H1 (cell line): ENCODE data around the gene FAM162A. TPM values are rescaled to one million over a fixed set of nuclear protein-coding genes. Genes with fewer than 3 reads are reported as not detected.

Source experiments
- CTCF ChIA-PET: fragments of 300-600 bp; sonication (Branson Sonifier 250); formaldehyde crosslinking; loops from one replicate; lab custom pipeline; 2021; ENCODE audit not compliant: partially characterized antibody; lab: Charles Lee
- POLR2A ChIA-PET: fragments of 300-600 bp; sonication (Branson Sonifier 250); formaldehyde crosslinking; loops from one replicate; lab custom pipeline; 2021; ENCODE audit warnings: inconsistent platforms; ENCODE audit not compliant: partially characterized antibody; lab: Charles Lee
- DNase-seq, 2 experiments: peaks; one replicate each; pipeline versions ENCODE4 v3.0.0 to v3.0.0-alpha.2; 2010 to 2022; ENCODE audit warnings: low spot score in 2 of 2, low read depth in 1 of 2, mixed read lengths in 1 of 2
- FAIRE-seq: peaks from 2 replicates; lab custom pipeline; 2011; peaks lifted over from hg19 to GRCh38; lab: Jason Lieb, UNC
- H2AFZ ChIP-seq: 2 replicates; pipeline ENCODE4 v1.8.1; 2012; ENCODE audit warnings: low read length, inconsistent platforms
- H2AK5ac ChIP-seq: 2 replicates; pipeline ENCODE4 v1.6.1; 2013; ENCODE audit warnings: low read depth, low read length
- H2BK120ac ChIP-seq: replicated peaks from 2 replicates; pipeline ENCODE3; 2013; ENCODE audit warnings: low read depth, low read length, inconsistent platforms
- H2BK12ac ChIP-seq: 2 replicates; pipeline ENCODE4 v1.6.1; 2013; ENCODE audit warnings: low read depth, low read length
- H2BK15ac ChIP-seq: 2 replicates; pipeline ENCODE4 v1.6.1; 2013; ENCODE audit warnings: low read length
- H2BK20ac ChIP-seq: 2 replicates; pipeline ENCODE4 v1.6.1; 2013; ENCODE audit warnings: low read length
- H2BK5ac ChIP-seq: 2 replicates; pipeline ENCODE4 v1.6.1; 2013; ENCODE audit warnings: low read depth, low read length
- H3K14ac ChIP-seq: 2 replicates; pipeline ENCODE4 v1.6.1; 2013; ENCODE audit warnings: inconsistent platforms; ENCODE audit not compliant: insufficient read length
- H3K18ac ChIP-seq: 2 replicates; pipeline ENCODE4 v1.6.1; 2013; ENCODE audit warnings: low read length; ENCODE audit errors: extremely low read depth
- H3K23ac ChIP-seq: 2 replicates; pipeline ENCODE4 v1.6.1; 2013; ENCODE audit warnings: inconsistent platforms; ENCODE audit not compliant: insufficient read length
- H3K23me2 ChIP-seq: 2 replicates; pipeline ENCODE4 v1.6.1; 2013; ENCODE audit warnings: low read depth, low read length
- H3K27ac ChIP-seq: 2 replicates; pipeline ENCODE4 v1.6.1; 2011; ENCODE audit warnings: low read depth, low read length, inconsistent platforms
- H3K27me3 ChIP-seq, 4 experiments: replicated peaks in 1 of 4; 1 replicate in 1 of 4; 2 replicates in 3 of 4; pipeline versions ENCODE4 v1.6.1 to v1.8.1; 2011 to 2013; ENCODE audit warnings: low read length in 3 of 4, mild to moderate bottlenecking in 3 of 4, inconsistent platforms in 2 of 4, mixed read lengths in 2 of 4, moderate library complexity in 1 of 4; ENCODE audit not compliant: control insufficient read depth in 3 of 4, insufficient read depth in 3 of 4; ENCODE audit errors: extremely low read depth in 1 of 4
- H3K36me3 ChIP-seq, 4 experiments: 2 replicates each; pipeline versions ENCODE4 v1.6.1 to v1.8.1; 2011 to 2013; ENCODE audit warnings: mild to moderate bottlenecking in 4 of 4, low read length in 3 of 4, moderate library complexity in 2 of 4, control low read depth in 1 of 4, inconsistent platforms in 1 of 4; ENCODE audit not compliant: insufficient read depth in 4 of 4, control insufficient read depth in 2 of 4
- H3K4ac ChIP-seq: replicated peaks from 2 replicates; pipeline ENCODE3; 2013; ENCODE audit warnings: low read length, low read depth, mixed read lengths, inconsistent platforms; ENCODE audit not compliant: insufficient read length
- H3K4me1 ChIP-seq, 4 experiments: replicated peaks in 1 of 4; 1 replicate in 1 of 4; 2 replicates in 3 of 4; pipeline versions ENCODE4 v1.6.1 to v1.8.1; 2011 to 2013; ENCODE audit warnings: low read length in 3 of 4, inconsistent platforms in 2 of 4, mixed read lengths in 1 of 4; ENCODE audit not compliant: insufficient read depth in 4 of 4, control insufficient read depth in 3 of 4
- H3K4me2 ChIP-seq, 2 experiments: 2 replicates each; pipeline versions ENCODE4 v1.6.1 to v1.8.1; 2011 to 2013; ENCODE audit warnings: low read depth in 2 of 2, low read length in 2 of 2, control low read depth in 1 of 2, inconsistent platforms in 1 of 2, mild to moderate bottlenecking in 1 of 2; ENCODE audit not compliant: insufficient read depth in 1 of 2
- H3K4me3 ChIP-seq, 4 experiments: fragments of 200-600, 300-600 bp in 1 of 4; sonication (generic), shearing (Covaris generic), sonication (Bioruptor Twin) in 1 of 4; 2 replicates each; pipeline versions ENCODE4 v1.5.1 to v1.8.1; 2011 to 2016; ENCODE audit warnings: low read length in 4 of 4, low read depth in 3 of 4, control low read depth in 2 of 4, inconsistent platforms in 2 of 4, mild to moderate bottlenecking in 2 of 4, mixed read lengths in 1 of 4, moderate library complexity in 1 of 4; ENCODE audit not compliant: insufficient read depth in 2 of 4; ENCODE audit errors: extremely low read depth in 1 of 4
- H3K56ac ChIP-seq: replicated peaks from 2 replicates; pipeline ENCODE3; 2013; ENCODE audit warnings: low read depth, mild to moderate bottlenecking, mixed read lengths, low read length, inconsistent platforms; ENCODE audit not compliant: insufficient read length
- H3K79me1 ChIP-seq: 2 replicates; pipeline ENCODE4 v1.6.1; 2013; ENCODE audit warnings: low read depth, low read length, control low read depth
- H3K79me2 ChIP-seq, 2 experiments: 2 replicates each; pipeline versions ENCODE4 v1.6.1 to v1.8.1; 2012 to 2013; ENCODE audit warnings: low read length in 2 of 2, mild to moderate bottlenecking in 2 of 2, inconsistent platforms in 1 of 2; ENCODE audit not compliant: insufficient read depth in 2 of 2, control insufficient read depth in 1 of 2
- H3K9ac ChIP-seq, 4 experiments: replicated peaks in 1 of 4; 1 replicate in 1 of 4; 2 replicates in 3 of 4; pipeline versions ENCODE4 v1.6.1 to v1.8.1; 2011 to 2013; ENCODE audit warnings: low read depth in 3 of 4, low read length in 3 of 4, control low read depth in 2 of 4, mild to moderate bottlenecking in 2 of 4, moderate library complexity in 2 of 4, inconsistent platforms in 1 of 4; ENCODE audit errors: extremely low read depth in 1 of 4
- H3K9me3 ChIP-seq, 2 experiments: 2 replicates each; pipeline versions ENCODE4 v1.6.1 to v1.8.1; 2012 to 2013; ENCODE audit warnings: mild to moderate bottlenecking in 2 of 2, moderate library complexity in 2 of 2, control low read depth in 1 of 2, inconsistent platforms in 1 of 2, low read depth in 1 of 2, low read length in 1 of 2, mixed read lengths in 1 of 2; ENCODE audit not compliant: insufficient read depth in 2 of 2
- H4K20me1 ChIP-seq, 2 experiments: replicated peaks in 1 of 2; 2 replicates each; pipeline versions ENCODE3 to v1.8.1; 2011 to 2013; ENCODE audit warnings: inconsistent platforms in 2 of 2, low read length in 2 of 2, mild to moderate bottlenecking in 1 of 2; ENCODE audit not compliant: insufficient read depth in 2 of 2, control insufficient read depth in 1 of 2
- H4K5ac ChIP-seq: 2 replicates; pipeline ENCODE4 v1.6.1; 2013; ENCODE audit warnings: low read length, low read depth, mixed read lengths, inconsistent platforms; ENCODE audit not compliant: insufficient read length
- H4K8ac ChIP-seq: 2 replicates; pipeline ENCODE4 v1.8.0; 2013; ENCODE audit warnings: mild to moderate bottlenecking, moderate library complexity, low read length, inconsistent platforms; ENCODE audit not compliant: insufficient read depth; ENCODE audit errors: extremely low read depth
- H4K91ac ChIP-seq: replicated peaks from 2 replicates; pipeline ENCODE3; 2013; ENCODE audit warnings: low read length, mixed read lengths, inconsistent platforms; ENCODE audit not compliant: insufficient read length
- WGBS, 2 experiments: shearing (Covaris generic) in 1 of 2; methylation state at CpG; one replicate each; pipeline versions ENCODE4 v1.1.6 to v1.1.7; 2013 to 2015; ENCODE audit warnings: low lambda C conversion rate in 2 of 2, mixed read lengths in 2 of 2, inconsistent platforms in 1 of 2, low coverage in 1 of 2, missing lambda C conversion rate in 1 of 2; ENCODE audit not compliant: insufficient replicate concordance in 2 of 2, insufficient coverage in 1 of 2, insufficient read length in 1 of 2; ENCODE audit errors: extremely low coverage in 1 of 2, missing lambda C conversion rate in 1 of 2; 5-methylcytosine and 5-hydroxymethylcytosine counted together
- polyA plus RNA-seq, 7 experiments: library from polyadenylated mRNA; depleted of rRNA in 3 of 7; stranded (reverse) in 5 of 7; unstranded in 2 of 7; fragments of >200 nt in 5 of 7; fragments of 200-250 nt in 2 of 7; gene quantifications; 1 replicate in 5 of 7; 2 replicates in 1 of 7; 4 replicates in 1 of 7; pipeline versions ENCODE4 v1.2.1 to v1.2.3, GENCODE V29; 2011 to 2013; ENCODE audit warnings: missing spikeins in 2 of 7, mixed read lengths in 2 of 7
- total RNA-seq: library from RNA; stranded (reverse); fragmentation: NEBNext Ultra II Directional; extraction: Animal tissue kit (Norgen Biotek cat#: 25700); gene quantifications from 2 replicates; pipeline ENCODE4 v1.2.1, GENCODE V29; 2021

Gene FAM162A
- total and polyA plus RNA-seq, 2 of the 8 experiments (the other 6 are each of a cell fraction or from before 2014, with no cell fraction given) = 38.2 to 59.7 TPM

DNA sequence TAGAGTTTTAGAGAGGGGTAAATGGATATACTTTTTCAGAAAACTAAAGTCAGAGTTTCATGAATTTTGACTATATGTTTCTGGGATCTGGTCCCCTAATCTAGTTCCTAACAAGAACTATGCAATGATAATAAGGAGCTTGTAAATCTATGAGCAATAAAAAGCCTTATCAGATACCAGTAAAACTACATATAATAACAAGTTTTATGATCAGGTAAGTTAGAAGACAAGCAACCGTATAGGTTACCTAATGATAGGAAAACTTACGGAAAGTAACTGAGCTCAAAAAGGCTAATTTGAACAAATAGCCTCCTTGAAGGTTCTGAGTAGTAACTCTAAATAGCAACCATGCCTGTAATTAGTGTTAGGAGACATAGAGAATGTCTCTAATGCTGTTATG lies 22.0 kb upstream of the FAM162A start:
- Histone ChIP-seq H2BK15ac (no peak overlapping the region), H3K9ac (no peak overlapping the region), H3K18ac (no peak overlapping the region), H3K14ac (no peak overlapping the region), H3K9me3 (no peaks in the 10 kb centered on the region), H2BK12ac (no peak overlapping the region), H3K56ac (no peak overlapping the region), H3K79me2 (no peaks in the 10 kb centered on the region), H3K4me3 (no peak overlapping the region), H3K4ac (no peak overlapping the region), H2AFZ (no peak overlapping the region), H2BK120ac (no peak overlapping the region), H2AK5ac (no peak overlapping the region), H2BK5ac (no peak overlapping the region), H4K8ac (no peak overlapping the region), H3K23ac (no peak overlapping the region), H4K91ac (no peak overlapping the region), H4K20me1 (peaks cover 2% of the 10 kb centered on the region in 2 experiments), H3K23me2 (no peaks in the 10 kb centered on the region), H3K36me3 (peaks cover 3 to 56% (median 29%) of the 10 kb centered on the region in 4 experiments), H3K79me1 (no peaks in the 10 kb centered on the region), H4K5ac (no peak overlapping the region), H2BK20ac (no peak overlapping the region), H3K4me2 (no peak overlapping the region), H3K27ac (no peak overlapping the region), H3K27me3 (no peaks in the 10 kb centered on the region), H3K4me1 (no peaks in the 10 kb centered on the region)
- no peak for FAIRE-seq
- DNase-seq = no peak
- 81% methylated on average over 2 of the region's 2 CpGs; no CpG with 5 or more reads in 1 of the 2 experiments for WGBS, 2 experiments
- CTCF ChIA-PET = interaction anchor here (1.0 to 2.7 kb wide), 4 partner anchors 9 to 261 kb away, joined by 3 to 8 read pairs (median 5); no protein-coding TSS in a partner anchor
- POLR2A ChIA-PET = interaction anchor here (1.1 to 1.2 kb wide), 2 partner anchors 21 to 30 kb away, joined by 3 to 4 read pairs; partner anchors contain the start of gene MIX23
